HG02571 (cell line): ENCODE data around the gene TANGO6.

ENCODE experiments used
- ATAC-seq: cut with Tn5 transposase; IDR thresholded peaks from one replicate; pipeline ENCODE4 v1.9.1; 2021; ENCODE audit warnings: mild to moderate bottlenecking, moderate library complexity; ENCODE audit not compliant: unreplicated experiment

Gene TANGO6

GRCh38 chr16:69133373-69133954, 290.1 kb downstream of the TANGO6 start:
- ATAC-seq, result no peak
